GM19238 (cell line): Measurements from ENCODE around the gene DVL2.

Source experiments
- DNase-seq: peaks from one replicate; pipeline ENCODE4 v3.0.0; 2011; ENCODE audit warnings: low spot score; ENCODE audit not compliant: insufficient read length

Gene DVL2

GRCh38 chr17:7238420-7239090, 4.2 kb upstream of the DVL2 start:
- no peak for DNase-seq

GRCh38 chr17:7237761-7238419, 3.6 kb upstream of the DVL2 start:
- peak; percentile 80 for DNase-seq

- DNase-seq, result no peak
Measured at GRCh38 chr17:7237266-7237760, 3.0 kb upstream of the DVL2 start.

- DNase-seq, result no peak
Measured at GRCh38 chr17:7236808-7237207, 2.5 kb upstream of the DVL2 start.

- DNase-seq, result no peak
Measured at GRCh38 chr17:7235693-7236665, 1.7 kb upstream of the DVL2 start.

GRCh38 chr17:7233701-7234082, 625 bp downstream of the DVL2 start:
- no peak for DNase-seq

- no peak for DNase-seq
Measured at GRCh38 chr17:7232114-7232513, 2.2 kb downstream of the DVL2 start.

- DNase-seq, result no peak
Measured at GRCh38 chr17:7229504-7229903, 4.8 kb downstream of the DVL2 start.

GRCh38 chr17:7228920-7229319, 5.4 kb downstream of the DVL2 start:
- no peak for DNase-seq

GRCh38 chr17:7226721-7227710, 7.3 kb downstream of the DVL2 start:
- DNase-seq, result no peak

- DNase-seq, result no peak
Measured at GRCh38 chr17:7225711-7226331, 8.5 kb downstream of the DVL2 start.

GRCh38 chr17:7224661-7225111, 9.6 kb downstream of the DVL2 start:
- DNase-seq, result no peak

GRCh38 chr17:7224110-7224509, 10.2 kb downstream of the DVL2 start:
- no peak for DNase-seq

- no peak for DNase-seq
Measured at GRCh38 chr17:7223375-7223774, 10.9 kb downstream of the DVL2 start.

- DNase-seq, result no peak
Measured at GRCh38 chr17:7222972-7223292, 11.4 kb downstream of the DVL2 start.

GRCh38 chr17:7222093-7222971, 12.0 kb downstream of the DVL2 start:
- DNase-seq, result no peak

- no peak for DNase-seq
Measured at GRCh38 chr17:7221278-7222092, 12.8 kb downstream of the DVL2 start.

- DNase-seq, result peak; percentile 70
Measured at GRCh38 chr17:7220593-7221277, 13.6 kb downstream of the DVL2 start.
